ENCODE results near the gene EIF4E2.

DNA sequence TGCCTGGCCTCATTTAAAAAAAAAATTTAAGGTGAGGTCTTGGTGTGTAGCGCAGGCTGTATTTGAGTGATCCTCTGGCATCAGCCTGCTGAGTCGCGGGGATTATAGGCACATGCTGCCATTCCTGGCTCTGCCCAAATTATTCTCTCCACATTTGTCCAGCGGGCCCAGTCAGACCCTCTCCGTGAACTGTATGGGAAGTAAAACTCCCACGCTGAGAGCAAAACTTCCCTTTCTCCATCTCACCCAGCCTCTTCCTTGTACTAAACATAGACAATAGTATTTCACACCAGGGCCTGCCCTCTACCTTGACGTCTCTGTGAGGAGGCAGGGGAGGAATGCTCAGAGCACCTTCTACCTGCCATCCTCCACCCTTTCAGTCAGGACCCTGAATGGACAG is 37.0 kb downstream of the EIF4E2 start:
- no peak for TF ChIP-seq EZH2 (IDR thresholded peaks at IDR 0.05; ENCODE audit: borderline replicate concordance, low read length)
- TF ChIP-seq, protein P1, sequence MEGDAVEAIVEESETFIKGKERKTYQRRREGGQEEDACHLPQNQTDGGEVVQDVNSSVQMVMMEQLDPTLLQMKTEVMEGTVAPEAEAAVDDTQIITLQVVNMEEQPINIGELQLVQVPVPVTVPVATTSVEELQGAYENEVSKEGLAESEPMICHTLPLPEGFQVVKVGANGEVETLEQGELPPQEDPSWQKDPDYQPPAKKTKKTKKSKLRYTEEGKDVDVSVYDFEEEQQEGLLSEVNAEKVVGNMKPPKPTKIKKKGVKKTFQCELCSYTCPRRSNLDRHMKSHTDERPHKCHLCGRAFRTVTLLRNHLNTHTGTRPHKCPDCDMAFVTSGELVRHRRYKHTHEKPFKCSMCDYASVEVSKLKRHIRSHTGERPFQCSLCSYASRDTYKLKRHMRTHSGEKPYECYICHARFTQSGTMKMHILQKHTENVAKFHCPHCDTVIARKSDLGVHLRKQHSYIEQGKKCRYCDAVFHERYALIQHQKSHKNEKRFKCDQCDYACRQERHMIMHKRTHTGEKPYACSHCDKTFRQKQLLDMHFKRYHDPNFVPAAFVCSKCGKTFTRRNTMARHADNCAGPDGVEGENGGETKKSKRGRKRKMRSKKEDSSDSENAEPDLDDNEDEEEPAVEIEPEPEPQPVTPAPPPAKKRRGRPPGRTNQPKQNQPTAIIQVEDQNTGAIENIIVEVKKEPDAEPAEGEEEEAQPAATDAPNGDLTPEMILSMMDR (IDR thresholded peaks at IDR 0.05; ENCODE audit: low read length), result no peak

Measured in OCI-LY1 (cell line).